Occipital lobe (tissue), 2 donors: ENCODE data around the gene ORC5. TPM values are rescaled to one million over a fixed set of nuclear protein-coding genes. Genes with fewer than 3 reads are reported as not detected.
"Not testable (repeated sequence)": the region's sequence is repeated elsewhere in the genome, so short reads cannot be mapped to it uniquely, and the experiment has no call there.

Experiments used
- DNase-seq: peaks from one replicate; lab custom pipeline; 2025; lab: John Stamatoyannopoulos, UW
- total RNA-seq: library from RNA; depleted of rRNA; stranded (reverse); fragments of >200 nt; gene quantifications from one replicate; pipeline ENCODE4 v1.2.3, GENCODE V29; 2014

The ORC5 gene
- total RNA-seq, 1 donor from 2014 or later = 51.5 TPM

- no peak for DNase-seq
Observed at GRCh38 chr7:104192434-104192833, 15.4 kb downstream of the ORC5 start.

- DNase-seq = no peak
Observed at GRCh38 chr7:104185346-104185745, 22.5 kb downstream of the ORC5 start.

- no peak for DNase-seq
Observed at GRCh38 chr7:104179178-104179577, 28.6 kb downstream of the ORC5 start.

- DNase-seq = not testable (repeated sequence)
Observed at GRCh38 chr7:104177565-104178083, 30.2 kb downstream of the ORC5 start.

- DNase-seq = no peak
Observed at GRCh38 chr7:104176332-104176731, 31.5 kb downstream of the ORC5 start.

GRCh38 chr7:104175361-104175984 lies 32.3 kb downstream of the ORC5 start:
- no peak for DNase-seq

- DNase-seq = no peak
Observed at GRCh38 chr7:104174798-104175197, 33.0 kb downstream of the ORC5 start.

- DNase-seq = no peak
Observed at GRCh38 chr7:104162081-104162480, 45.7 kb downstream of the ORC5 start.

GRCh38 chr7:104161244-104161643 lies 46.6 kb downstream of the ORC5 start:
- DNase-seq = no peak

- no peak for DNase-seq
Observed at GRCh38 chr7:104160375-104160774, 47.4 kb downstream of the ORC5 start.

GRCh38 chr7:104156842-104157277 lies 51.0 kb downstream of the ORC5 start:
- DNase-seq = no peak

- DNase-seq = no peak
Observed at GRCh38 chr7:104153287-104153686, 54.5 kb downstream of the ORC5 start.

- DNase-seq = no peak
Observed at GRCh38 chr7:104152468-104152867, 55.3 kb downstream of the ORC5 start.

- DNase-seq = no peak
Observed at GRCh38 chr7:104150470-104150869, 57.3 kb downstream of the ORC5 start.

- DNase-seq = no peak
Observed at GRCh38 chr7:104149822-104150221, 58.0 kb downstream of the ORC5 start.

- no peak for DNase-seq
Observed at GRCh38 chr7:104142147-104142546, 65.7 kb downstream of the ORC5 start.

- no peak for DNase-seq
Observed at GRCh38 chr7:104137971-104138370, 69.8 kb downstream of the ORC5 start.

- DNase-seq = no peak
Observed at GRCh38 chr7:104137511-104137910, 70.3 kb downstream of the ORC5 start.

- DNase-seq = no peak
Observed at GRCh38 chr7:104136981-104137380, 70.8 kb downstream of the ORC5 start.

GRCh38 chr7:104136561-104136960 lies 71.3 kb downstream of the ORC5 start:
- DNase-seq = no peak

GRCh38 chr7:104135760-104136558 lies 71.9 kb downstream of the ORC5 start:
- DNase-seq = no peak

GRCh38 chr7:104133238-104133637 lies 74.6 kb downstream of the ORC5 start:
- DNase-seq = no peak

- DNase-seq = no peak
Observed at GRCh38 chr7:104130726-104131125, 77.1 kb downstream of the ORC5 start.
